ENCODE measurements around the gene SLC35C1. TPM values are rescaled to one million over a fixed set of nuclear protein-coding genes. Genes with fewer than 3 reads are reported as not detected.

SLC35C1 gene
- total RNA-seq, result 4.4 and 13.8 TPM in 2 replicates

GRCh38 chr11:45804761-45805304, at the start of gene SLC35C1:
Gene SLC35C1, plus strand, starts transcription at chr11:45805149. Its CDS starts 653 bp downstream, at chr11:45805802.

DNA sequence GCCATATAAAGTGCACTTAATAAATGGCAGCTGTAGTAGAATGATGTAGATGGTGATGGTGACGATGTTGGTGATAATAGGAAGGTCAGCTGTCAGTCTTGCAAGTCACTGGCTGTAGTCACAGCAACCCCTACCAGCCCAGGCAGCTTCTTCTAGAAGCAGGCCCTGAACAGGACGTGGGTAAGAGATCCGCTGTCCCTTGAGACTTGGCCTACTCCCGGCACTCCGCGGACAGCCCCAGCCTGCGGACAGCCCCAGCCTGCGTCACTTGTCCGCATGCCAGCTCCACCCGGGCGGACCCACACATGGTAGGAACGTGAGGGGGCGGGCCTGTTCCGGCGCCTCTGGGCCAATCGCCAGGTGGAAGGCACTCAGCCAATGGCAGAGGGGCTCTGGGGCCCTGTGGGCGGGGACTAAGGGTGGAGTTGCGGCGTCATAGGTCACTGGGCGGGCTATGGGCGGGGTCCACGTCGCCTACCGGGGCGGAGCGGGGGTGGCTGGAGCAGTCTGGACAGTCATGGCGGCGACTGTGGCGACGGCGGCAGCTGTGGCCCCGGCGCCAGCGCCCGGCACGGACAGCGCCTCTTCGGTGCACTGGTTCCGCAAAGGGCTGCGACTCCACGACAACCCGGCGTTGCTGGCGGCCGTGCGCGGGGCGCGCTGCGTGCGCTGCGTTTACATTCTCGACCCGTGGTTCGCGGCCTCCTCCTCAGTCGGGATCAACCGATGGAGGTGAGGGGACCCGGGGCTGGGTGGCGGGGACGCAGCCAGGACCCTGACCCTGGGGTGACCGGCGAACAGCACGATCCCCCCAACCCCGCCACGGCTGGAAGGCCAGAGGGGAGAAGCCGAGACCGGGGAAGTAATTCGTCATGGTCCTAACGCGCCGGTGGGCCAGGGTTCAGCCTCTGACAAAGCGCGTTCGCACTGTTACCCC, 42.3 kb downstream of the SLC35C1 start, which contains the start of gene CRY2:
TSS of gene CRY2 (plus strand) at position 502 of the 937 bp plus-strand sequence. CDS start at position 518, 16 bp downstream.

Other genes with a start within 250 kb of the SLC35C1 start
- gene CHST1, start 139.5 kb upstream of the SLC35C1 start, total RNA-seq, result 15.0 and 19.3 TPM in 2 replicates
- 5.5 and 14.5 TPM in 2 replicates for gene CRY2, start 42.3 kb downstream of the SLC35C1 start, total RNA-seq
- 1.5 and 3.2 TPM in 2 replicates for gene MAPK8IP1, start 80.5 kb downstream of the SLC35C1 start, total RNA-seq
- 0.44 and 0.49 TPM in 2 replicates for gene FREY1, start 102.1 kb downstream of the SLC35C1 start, total RNA-seq
- gene PEX16, start 112.7 kb downstream of the SLC35C1 start, total RNA-seq, result 22.4 and 30.9 TPM in 2 replicates
- not detected in 2 replicates for gene LARGE2, start 117.5 kb downstream of the SLC35C1 start, total RNA-seq